Upper lobe of right lung (tissue), 1 donor: ENCODE results near the gene KCTD13. TPM values are rescaled to one million over a fixed set of nuclear protein-coding genes. Genes with fewer than 3 reads are reported as not detected.

Source experiments
- ATAC-seq: fragments of 200-7000 bp; cut with Tn5 transposase; one replicate; pipeline ENCODE4 v1.9.1; 2020; ENCODE audit warnings: mild to moderate bottlenecking, moderate library complexity
- DNase-seq: peaks from one replicate; pipeline ENCODE4 v3.0.0-alpha.2; 2020
- H3K27ac ChIP-seq: fragments of 200-600 bp; one replicate; pipeline ENCODE4 v1.8.0; 2022
- H3K27me3 ChIP-seq: fragments of 200-600 bp; one replicate; pipeline ENCODE4 v1.8.0; 2022; ENCODE audit warnings: mild to moderate bottlenecking
- H3K36me3 ChIP-seq: fragments of 200-600 bp; one replicate; pipeline ENCODE4 v1.8.0; 2022
- H3K4me1 ChIP-seq: fragments of 200-600 bp; one replicate; pipeline ENCODE4 v1.8.0; 2022
- H3K4me3 ChIP-seq: fragments of 200-600 bp; one replicate; pipeline ENCODE4 v1.8.0; 2022; ENCODE audit warnings: mild to moderate bottlenecking
- H3K9me3 ChIP-seq: fragments of 200-600 bp; one replicate; pipeline ENCODE4 v1.8.0; 2022
- CTCF ChIP-seq: fragments of 200-600 bp; IDR thresholded peaks from one replicate; pipeline ENCODE4 v1.8.0; 2022; ENCODE audit warnings: antibody characterized with exemption
- intact Hi-C: fragments of 100-400 bp; cut with DNase I; formaldehyde crosslinking; loops from one replicate; pipeline ENCODE4 v1.11.0; 2022
- total RNA-seq: library from RNA; stranded (reverse); fragmentation: NEBNext Ultra II Directional; extraction: Animal tissue kit (Norgen Biotek cat#: 25700); gene quantifications from one replicate; pipeline ENCODE4 v1.2.1, GENCODE V29; 2021
- donor health status: DM: no; HTN: yes; CAD: no; lungs with severe emphysema.

The KCTD13 gene
- total RNA-seq, 1 donor from 2014 or later, result 23.5 TPM

- no peak for TF ChIP-seq CTCF
- Histone ChIP-seq H3K4me3 (no peak overlapping the region), H3K4me1 (peaks cover 26% of the 10 kb centered on the region), H3K9me3 (no peaks in the 10 kb centered on the region), H3K36me3 (peaks cover 40% of the 10 kb centered on the region), H3K27me3 (no peaks in the 10 kb centered on the region), H3K27ac (no peak overlapping the region)
- intact Hi-C loops, result no loop called here
- ATAC-seq, result no peak
- DNase-seq, result no peak
Measured at GRCh38 chr16:29972500-29972899, 46.5 kb upstream of the KCTD13 start.

- Histone ChIP-seq H3K9me3 (no peaks in the 10 kb centered on the region), H3K4me1 (peaks cover 14% of the 10 kb centered on the region), H3K36me3 (peaks cover 40% of the 10 kb centered on the region), H3K4me3 (no peak overlapping the region), H3K27ac (no peak overlapping the region), H3K27me3 (no peaks in the 10 kb centered on the region)
- no peak for TF ChIP-seq CTCF
- DNase-seq, result no peak
- no peak for ATAC-seq
- intact Hi-C loops, result no loop called here
Measured at GRCh38 chr16:29971304-29971703, 45.3 kb upstream of the KCTD13 start.

GRCh38 chr16:29968205-29968604, 42.2 kb upstream of the KCTD13 start:
- ATAC-seq (no peak), DNase-seq (no peak)
- H3K9me3 ChIP-seq, result no peaks in the 10 kb centered on the region
- H3K36me3 ChIP-seq, result peaks cover 40% of the 10 kb centered on the region
- no peak for TF ChIP-seq CTCF
- H3K27me3 ChIP-seq, result no peaks in the 10 kb centered on the region
- no peak overlapping the region for H3K27ac ChIP-seq
- peaks cover 8% of the 10 kb centered on the region for H3K4me1 ChIP-seq
- no peak overlapping the region for H3K4me3 ChIP-seq
- intact Hi-C loops, result no loop called here

DNA sequence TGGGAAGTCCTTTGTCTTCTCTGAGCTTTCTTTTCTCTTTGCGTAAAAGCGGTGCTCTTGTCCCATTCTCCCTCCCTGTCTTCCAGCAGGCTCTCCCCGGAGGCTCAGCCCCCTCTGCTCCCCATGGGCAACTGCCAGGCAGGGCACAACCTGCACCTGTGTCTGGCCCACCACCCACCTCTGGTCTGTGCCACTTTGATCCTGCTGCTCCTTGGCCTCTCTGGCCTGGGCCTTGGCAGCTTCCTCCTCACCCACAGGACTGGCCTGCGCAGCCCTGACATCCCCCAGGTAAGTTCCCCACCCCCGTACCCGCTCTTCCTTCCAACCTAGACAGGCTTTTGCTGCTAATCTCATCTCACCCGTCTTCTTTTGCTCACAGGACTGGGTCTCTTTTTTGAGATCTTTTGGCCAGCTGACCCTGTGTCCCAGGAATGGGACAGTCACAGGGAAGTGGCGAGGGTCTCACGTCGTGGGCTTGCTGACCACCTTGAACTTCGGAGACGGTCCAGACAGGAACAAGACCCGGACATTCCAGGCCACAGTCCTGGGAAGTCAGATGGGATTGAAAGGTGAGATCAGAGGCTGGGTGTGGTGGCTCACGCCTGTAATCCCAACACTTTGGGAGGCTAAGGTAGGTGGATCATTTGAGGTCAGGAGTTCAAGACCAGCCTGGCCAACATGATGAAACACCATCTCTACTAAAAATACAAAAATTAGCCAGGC, 37.2 kb upstream of the KCTD13 start:
- intact Hi-C loops, result no loop called here
- DNase-seq (no peak), ATAC-seq (no peak)
- Histone ChIP-seq H3K36me3 (peaks cover 5% of the 10 kb centered on the region), H3K4me1 (peaks cover 18% of the 10 kb centered on the region), H3K9me3 (no peaks in the 10 kb centered on the region), H3K27me3 (no peaks in the 10 kb centered on the region), H3K4me3 (peak overlapping the region; percentile 88), H3K27ac (peak overlapping the region; percentile 95)
- no peak for TF ChIP-seq CTCF

- ATAC-seq (peak; percentile 58), DNase-seq (no peak)
- intact Hi-C loops, result no loop called here
Measured at GRCh38 chr16:29962344-29962994, 36.4 kb upstream of the KCTD13 start.

More at GRCh38 chr16:29962344-29962994, 36.4 kb upstream of the KCTD13 start:
- no peaks in the 10 kb centered on the region for H3K36me3 ChIP-seq
- no peaks in the 10 kb centered on the region for H3K27me3 ChIP-seq
- TF ChIP-seq CTCF, result no peak
- H3K9me3 ChIP-seq, result no peaks in the 10 kb centered on the region
- peak overlapping the region; percentile 88 for H3K4me3 ChIP-seq
- peak overlapping the region; percentile 95 for H3K27ac ChIP-seq
- peaks cover 18% of the 10 kb centered on the region for H3K4me1 ChIP-seq
